CD4-positive, alpha-beta T cell (primary cell): Measurements from ENCODE around the gene NUDT22. TPM values are rescaled to one million over a fixed set of nuclear protein-coding genes. Genes with fewer than 3 reads are reported as not detected.

Experiments used
- ATAC-seq: fragments of 200-7000 bp; cut with Tn5 transposase; one replicate; pipeline ENCODE4 v1.10.0; 2022; ENCODE audit warnings: mild to moderate bottlenecking; ENCODE audit not compliant: poor library complexity
- CTCF ChIA-PET: fragments of 350-600 bp; sonication (Branson Sonifier 250); formaldehyde crosslinking; loops from one replicate; lab custom pipeline; 2021; ENCODE audit warnings: antibody characterized with exemption, inconsistent platforms; lab: Charles Lee
- POLR2A ChIA-PET: fragments of 350-600 bp; sonication (Branson Sonifier 250); formaldehyde crosslinking; loops from one replicate; lab custom pipeline; 2021; ENCODE audit warnings: antibody characterized with exemption, inconsistent platforms; lab: Charles Lee
- DNase-seq, 14 experiments: peaks; one replicate each; pipeline ENCODE4 v3.0.0-alpha.2; 2013 to 2020; ENCODE audit warnings: mixed read lengths in 2 of 14
- H3K27ac ChIP-seq, 2 donors: one replicate each; pipeline versions ENCODE4 v1.5.1 to v1.7.0; 2013; ENCODE audit warnings: low read length in 2 of 2, low read depth in 1 of 2, mild to moderate bottlenecking in 1 of 2
- H3K27me3 ChIP-seq, 2 experiments: 1 replicate in 1 of 2; 2 replicates in 1 of 2; pipeline versions ENCODE4 v1.6.1 to v1.7.0; 2013; ENCODE audit warnings: low read length in 2 of 2, control low read depth in 1 of 2, mild to moderate bottlenecking in 1 of 2, moderate library complexity in 1 of 2; ENCODE audit not compliant: insufficient read depth in 2 of 2, control insufficient read depth in 1 of 2
- H3K36me3 ChIP-seq: one replicate; pipeline ENCODE4 v1.6.1; 2013; ENCODE audit warnings: low read length, control low read depth; ENCODE audit not compliant: insufficient read depth
- H3K4me1 ChIP-seq: one replicate; pipeline ENCODE4 v1.6.1; 2013; ENCODE audit warnings: low read length, control low read depth; ENCODE audit not compliant: insufficient read depth
- H3K4me3 ChIP-seq: one replicate; pipeline ENCODE4 v1.5.1; 2013; ENCODE audit warnings: mild to moderate bottlenecking, low read length, moderate library complexity
- H3K9me3 ChIP-seq, 2 experiments: 1 replicate in 1 of 2; 2 replicates in 1 of 2; pipeline versions ENCODE4 v1.6.1 to v1.7.0; 2013; ENCODE audit warnings: low read length in 2 of 2, mild to moderate bottlenecking in 2 of 2, control low read depth in 1 of 2, moderate library complexity in 1 of 2; ENCODE audit not compliant: control insufficient read depth in 1 of 2, insufficient read depth in 1 of 2
- H3K27ac Mint-ChIP-seq: one replicate; pipeline ENCODE4 v1.8.0; 2020; ENCODE audit warnings: mixed read lengths
- H3K27me3 Mint-ChIP-seq: one replicate; pipeline ENCODE4 v1.8.0; 2021; ENCODE audit warnings: mixed read lengths
- H3K36me3 Mint-ChIP-seq: one replicate; pipeline ENCODE4 v1.8.0; 2021; ENCODE audit warnings: low read depth, mixed read lengths
- H3K4me1 Mint-ChIP-seq: one replicate; pipeline ENCODE4 v1.8.0; 2021; ENCODE audit warnings: low read depth, mixed read lengths
- H3K4me3 Mint-ChIP-seq: one replicate; pipeline ENCODE4 v1.8.0; 2020; ENCODE audit warnings: mild to moderate bottlenecking, mixed read lengths
- H3K9me3 Mint-ChIP-seq: one replicate; pipeline ENCODE4 v1.8.0; 2020; ENCODE audit warnings: mixed read lengths
- CTCF ChIP-seq: fragments of 200-600 bp; IDR thresholded peaks from one replicate; pipeline ENCODE4 v1.8.0; 2022; ENCODE audit warnings: antibody characterized with exemption, mild to moderate bottlenecking
- intact Hi-C, 2 experiments: fragments of 100-400 bp; cut with DNase I in 1 of 2; cut with micrococcal nuclease in 1 of 2; formaldehyde crosslinking; loops; one replicate each; pipeline versions ENCODE4 v1.15.1 to v1.9.0; 2023 to 2025; cut with DNase I, micrococcal nuclease
- total RNA-seq, 174 experiments: library from RNA in 2 of 174; stranded (reverse) in 2 of 174; gene quantifications; one replicate each; pipeline ENCODE4 v1.2.3 and lab custom pipeline; 2021 to 2026

The NUDT22 gene
- total RNA-seq, 2 experiments from 2014 or later, result 26.8 to 26.9 TPM

GRCh38 chr11:64253043-64253442 lies 27.0 kb downstream of the NUDT22 start:
- H3K36me3 Mint-ChIP-seq, result peaks cover 6% of the 10 kb centered on the region
- DNase-seq (no peak), ATAC-seq (no peak)
- Histone ChIP-seq H3K4me3 (no peak overlapping the region), H3K4me1 (peaks cover 31% of the 10 kb centered on the region), H3K36me3 (peaks cover 4% of the 10 kb centered on the region), H3K27me3 (no peaks in the 10 kb centered on the region), H3K9me3 (no peaks in the 10 kb centered on the region), H3K27ac (no peak overlapping the region)
- H3K4me1 Mint-ChIP-seq, result peaks cover 15% of the 10 kb centered on the region
- no peak for TF ChIP-seq CTCF
- intact Hi-C loops, result loop anchor here in 1 of 2 experiments (5.0 to 10.0 kb wide), 2 partner anchors 66 to 402 kb away; partner anchors contain the start of gene STIP1
- H3K27me3 Mint-ChIP-seq, result no peaks in the 10 kb centered on the region
- H3K9me3 Mint-ChIP-seq, result no peaks in the 10 kb centered on the region
- CTCF ChIA-PET, result interaction anchor here (4.7 kb wide), 1 partner anchor 48 kb away, joined by 56 read pairs; the partner anchor contains the start of gene FERMT3
- H3K4me3 Mint-ChIP-seq, result peak overlapping the region; percentile 45
- H3K27ac Mint-ChIP-seq, result no peak overlapping the region
- POLR2A ChIA-PET, result no interaction called here

DNA sequence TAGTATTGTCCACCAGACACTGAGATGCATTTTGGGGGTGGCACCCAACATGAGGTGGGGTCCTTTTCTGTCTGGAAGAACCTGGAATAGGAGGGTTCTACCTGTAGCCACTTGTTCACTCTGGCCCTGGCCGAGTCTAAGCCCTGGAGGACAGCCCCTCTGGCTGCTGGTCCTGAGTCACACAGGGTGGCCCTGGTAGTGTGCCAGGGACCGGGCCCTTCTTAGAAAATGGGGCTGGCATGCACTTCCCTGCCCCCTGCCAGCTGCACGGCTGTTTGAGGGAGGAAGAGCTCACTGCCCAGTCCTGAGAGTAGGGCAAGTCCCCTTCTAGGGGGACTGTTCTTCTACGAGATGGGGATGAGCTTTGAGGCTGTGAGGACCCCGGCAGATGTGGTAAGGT lies 27.4 kb downstream of the NUDT22 start:
- Histone ChIP-seq H3K27ac (no peak overlapping the region), H3K27me3 (no peaks in the 10 kb centered on the region), H3K4me1 (peaks cover 31% of the 10 kb centered on the region), H3K9me3 (no peaks in the 10 kb centered on the region), H3K4me3 (no peak overlapping the region), H3K36me3 (peaks cover 7% of the 10 kb centered on the region)
- H3K4me1 Mint-ChIP-seq, result peaks cover 12% of the 10 kb centered on the region
- DNase-seq, result no peak
- intact Hi-C loops, result loop anchor here in 1 of 2 experiments (5.0 to 10.0 kb wide), 2 partner anchors 66 to 401 kb away; partner anchors contain the start of gene STIP1
- no peak overlapping the region for H3K27ac Mint-ChIP-seq
- ChIA-PET POLR2A (no interaction called here), CTCF (interaction anchor here (0.6 kb wide), 1 partner anchor 51 kb away, joined by 3 read pairs; no protein-coding TSS in a partner anchor)
- H3K4me3 Mint-ChIP-seq, result peak overlapping the region; percentile 45
- peaks cover 7% of the 10 kb centered on the region for H3K36me3 Mint-ChIP-seq
- no peak for ATAC-seq
- H3K27me3 Mint-ChIP-seq, result no peaks in the 10 kb centered on the region
- no peak for TF ChIP-seq CTCF
- no peaks in the 10 kb centered on the region for H3K9me3 Mint-ChIP-seq

- no peaks in the 10 kb centered on the region for H3K9me3 ChIP-seq
- Mint-ChIP-seq H3K36me3 (peaks cover 8% of the 10 kb centered on the region), H3K27me3 (no peaks in the 10 kb centered on the region), H3K4me3 (no peak overlapping the region), H3K27ac (no peak overlapping the region), H3K9me3 (no peaks in the 10 kb centered on the region), H3K4me1 (peaks cover 12% of the 10 kb centered on the region)
- H3K27me3 ChIP-seq, result no peaks in the 10 kb centered on the region
- peaks cover 16% of the 10 kb centered on the region for H3K36me3 ChIP-seq
- no peak for TF ChIP-seq CTCF
- POLR2A ChIA-PET, result no interaction called here
- peaks cover 33% of the 10 kb centered on the region for H3K4me1 ChIP-seq
- ATAC-seq (no peak), DNase-seq (no peak)
- no peak overlapping the region for H3K27ac ChIP-seq
- CTCF ChIA-PET, result interaction anchor here (0.6 to 0.9 kb wide), 2 partner anchors 17 to 50 kb away, joined by 3 read pairs; no protein-coding TSS in a partner anchor
- intact Hi-C loops, result loop anchor here in 1 of 2 experiments (5.0 to 10.0 kb wide), 2 partner anchors 67 to 400 kb away; partner anchors contain the start of gene STIP1
- no peak overlapping the region for H3K4me3 ChIP-seq
Observed at GRCh38 chr11:64254326-64254725, 28.3 kb downstream of the NUDT22 start.
